ENCODE data around the gene SPATA24.

DNA sequence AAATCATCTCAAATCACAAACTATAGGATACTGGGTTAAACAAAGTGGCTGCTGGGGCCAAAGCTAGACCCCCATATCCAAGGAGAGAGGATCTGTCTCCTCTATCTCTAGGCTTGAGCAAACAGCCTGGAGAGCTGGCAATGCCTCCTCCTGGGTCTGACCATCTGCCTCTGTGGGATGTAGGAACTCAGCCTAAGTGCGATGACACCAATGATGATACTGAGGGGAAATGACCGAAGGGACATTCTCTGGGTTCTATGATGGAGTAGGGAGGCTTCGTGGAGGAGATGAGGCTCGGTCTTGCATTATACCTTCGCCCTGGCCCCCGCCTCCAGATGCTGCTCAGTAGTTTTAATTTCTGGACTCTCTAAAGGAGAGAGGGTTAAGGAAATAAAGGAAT, 9.3 kb upstream of the SPATA24 start:
- TF ChIP-seq POLR2A (IDR thresholded peaks at IDR 0.05; ENCODE audit: low read length) (no peak), GATA1 (IDR thresholded peaks at IDR 0.05; ENCODE audit: low read depth, low read length) (no peak)

Measured in erythroblast (primary cell).